GM21723 (cell line): ENCODE data around the gene CCDC171.
"Not testable (repeated sequence)": the region's sequence is repeated elsewhere in the genome, so short reads cannot be mapped to it uniquely, and the experiment has no call there.

Experiments used
- ATAC-seq: cut with Tn5 transposase; IDR thresholded peaks from one replicate; pipeline ENCODE4 v1.9.1; 2021; ENCODE audit warnings: mild to moderate bottlenecking, moderate library complexity; ENCODE audit not compliant: unreplicated experiment

The CCDC171 gene

GRCh38 chr9:15746905-15747304, 194.1 kb downstream of the CCDC171 start:
- ATAC-seq, result no peak

DNA sequence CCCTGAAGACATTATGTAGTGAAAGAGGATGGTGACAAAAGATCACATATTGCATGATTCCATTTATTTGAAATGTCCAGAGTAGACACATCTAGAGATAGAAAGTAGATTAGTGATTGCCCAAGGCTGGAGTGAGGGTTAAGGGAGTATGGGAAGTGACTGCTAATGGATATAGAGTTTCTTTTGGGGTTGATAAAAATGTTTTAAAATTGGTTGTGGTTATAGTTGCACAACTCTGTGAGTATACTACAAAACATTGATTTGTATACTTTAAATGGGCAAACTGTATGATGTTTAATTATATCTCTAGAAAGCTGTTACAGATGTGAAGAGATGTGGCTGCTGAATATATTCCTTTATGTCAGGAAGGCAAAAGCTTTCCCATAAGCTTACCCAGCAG, 202.8 kb downstream of the CCDC171 start:
- no peak for ATAC-seq

- ATAC-seq, result no peak
Measured at GRCh38 chr9:15761551-15761950, 208.7 kb downstream of the CCDC171 start.

DNA sequence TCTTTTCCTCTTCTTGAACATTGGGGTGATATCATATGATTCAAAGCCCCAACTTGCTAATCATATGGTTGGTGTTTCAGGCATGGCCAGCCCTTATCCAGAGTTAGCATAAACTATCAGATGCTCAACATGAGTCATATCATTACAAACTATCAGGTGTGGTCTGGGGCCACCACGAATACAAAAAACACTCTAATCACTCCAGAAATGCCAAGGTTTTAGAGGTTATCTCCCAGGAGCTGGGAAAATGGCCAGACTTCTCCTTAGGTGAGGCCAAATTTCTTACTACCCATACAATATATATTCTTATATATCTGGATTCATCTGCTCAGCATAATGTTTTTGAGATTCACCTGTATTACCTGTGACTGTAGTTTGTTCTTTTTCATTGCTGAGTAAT, 210.5 kb downstream of the CCDC171 start:
- ATAC-seq, result no peak

- no peak for ATAC-seq
Measured at GRCh38 chr9:15764131-15764530, 211.3 kb downstream of the CCDC171 start.

DNA sequence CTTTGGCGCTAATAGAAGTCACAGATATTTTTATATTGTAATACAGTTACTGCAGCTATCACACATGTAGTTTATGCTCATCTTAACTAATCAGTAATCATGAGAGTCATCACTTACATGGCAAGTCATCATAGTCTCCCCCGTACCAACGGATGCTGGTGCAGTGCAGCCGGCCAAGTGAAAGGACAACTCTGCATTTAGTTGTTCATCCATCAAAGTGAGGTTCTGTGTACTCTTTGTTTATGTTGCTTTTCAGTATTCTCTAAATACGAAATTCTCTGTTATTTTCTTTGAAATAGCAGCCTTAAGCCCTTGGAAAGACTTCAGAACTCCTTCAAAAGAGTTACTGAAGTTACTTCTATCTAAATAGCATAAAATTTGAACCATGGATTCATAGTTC, 216.7 kb downstream of the CCDC171 start:
- no peak for ATAC-seq

DNA sequence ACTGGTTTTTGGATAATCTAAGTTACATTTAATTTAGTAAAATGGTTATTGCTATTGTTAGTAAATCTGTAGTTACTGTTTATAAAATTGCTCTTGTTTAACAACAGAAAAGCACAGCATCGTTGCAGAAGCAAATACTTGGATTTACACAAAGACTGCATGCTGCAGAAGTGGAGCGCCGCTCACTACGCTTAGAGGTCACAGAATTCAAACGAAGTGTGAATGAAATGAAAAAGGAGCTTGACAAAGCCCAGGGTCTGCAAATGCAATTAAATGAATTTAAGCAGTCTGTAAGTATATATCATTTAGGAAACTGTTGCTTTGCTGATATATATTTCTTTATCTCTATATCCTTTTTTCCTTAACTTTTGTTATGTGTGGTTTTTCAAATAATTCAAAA, 226.0 kb downstream of the CCDC171 start:
- no peak for ATAC-seq

DNA sequence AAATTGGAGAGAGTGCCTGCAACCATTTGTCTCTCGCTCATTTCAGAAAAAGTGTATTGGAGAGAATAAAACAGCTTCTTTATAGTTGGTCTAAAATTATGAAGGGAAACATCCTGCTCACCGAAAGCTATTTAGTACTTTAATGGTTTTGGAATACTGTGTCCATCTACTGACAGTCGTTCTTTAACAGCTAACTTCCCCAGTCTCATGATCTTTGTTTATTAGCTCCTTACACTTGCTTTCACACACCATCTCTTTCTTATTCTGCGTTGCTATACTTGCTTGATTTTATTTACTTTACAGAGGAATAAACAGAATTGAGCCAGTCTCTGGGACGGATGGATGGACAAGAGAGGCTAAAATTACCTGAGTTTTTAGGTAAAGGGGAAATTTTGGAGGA, 229.3 kb downstream of the CCDC171 start:
- ATAC-seq, result no peak

GRCh38 chr9:15785584-15785983, 232.7 kb downstream of the CCDC171 start:
- ATAC-seq, result no peak

GRCh38 chr9:15786616-15787015, 233.8 kb downstream of the CCDC171 start:
- no peak for ATAC-seq

DNA sequence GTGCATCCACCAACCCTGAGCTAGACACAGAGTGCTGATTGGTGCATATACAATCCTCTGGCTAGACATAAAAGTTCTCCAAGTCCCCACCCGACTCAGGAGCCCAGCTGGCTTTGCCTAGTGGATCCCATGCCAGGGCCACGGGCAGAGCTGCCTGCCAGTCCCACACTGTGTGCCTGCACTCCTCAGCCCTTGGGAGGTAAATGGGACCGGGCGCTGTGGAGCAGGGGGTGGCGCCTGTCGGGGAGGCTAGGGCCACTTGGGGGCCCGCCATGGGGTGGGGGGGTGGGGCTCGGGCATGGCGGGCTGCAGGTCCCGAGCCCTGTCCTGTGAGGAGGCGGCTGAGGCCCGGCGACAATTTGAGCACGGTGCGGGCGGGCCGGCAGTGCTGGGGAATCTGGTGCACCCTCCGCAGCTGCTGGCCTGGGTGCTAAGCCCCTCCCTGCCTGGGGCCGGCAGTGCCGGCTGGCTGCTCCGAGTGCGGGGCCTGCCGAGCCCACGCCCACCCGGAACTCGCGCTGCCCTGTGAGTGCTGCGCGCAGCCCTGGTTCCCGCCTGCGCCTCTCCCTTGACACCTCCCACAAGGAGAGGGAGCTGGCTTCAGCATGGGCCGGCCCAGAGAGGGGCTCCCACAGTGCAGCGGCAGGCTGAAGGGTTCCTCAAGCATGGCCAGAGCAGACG, 257.5 kb downstream of the CCDC171 start:
- not testable (repeated sequence) for ATAC-seq

GRCh38 chr9:15813076-15813475, 260.2 kb downstream of the CCDC171 start:
- ATAC-seq, result no peak

GRCh38 chr9:15824310-15824709, 271.5 kb downstream of the CCDC171 start:
- no peak for ATAC-seq

DNA sequence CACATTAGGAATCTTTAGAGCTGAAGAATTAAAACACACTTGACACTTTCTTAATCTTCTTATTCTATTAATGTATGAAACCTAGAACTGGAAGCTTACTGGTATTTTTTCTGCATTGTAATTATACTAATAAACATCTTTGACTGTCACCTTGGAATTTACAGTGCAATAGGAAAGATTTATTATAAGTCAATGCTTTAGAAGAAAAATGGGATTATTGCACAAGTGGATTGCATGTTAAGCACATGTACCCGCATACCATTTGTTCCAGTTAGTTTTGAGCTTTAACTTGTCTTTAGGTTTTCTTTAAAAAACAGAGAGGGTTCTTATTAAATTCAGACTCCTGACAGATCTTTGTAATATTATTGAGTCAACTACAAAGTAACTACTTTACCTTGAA, 278.5 kb downstream of the CCDC171 start:
- no peak for ATAC-seq

GRCh38 chr9:15834541-15834940, 281.7 kb downstream of the CCDC171 start:
- no peak for ATAC-seq

DNA sequence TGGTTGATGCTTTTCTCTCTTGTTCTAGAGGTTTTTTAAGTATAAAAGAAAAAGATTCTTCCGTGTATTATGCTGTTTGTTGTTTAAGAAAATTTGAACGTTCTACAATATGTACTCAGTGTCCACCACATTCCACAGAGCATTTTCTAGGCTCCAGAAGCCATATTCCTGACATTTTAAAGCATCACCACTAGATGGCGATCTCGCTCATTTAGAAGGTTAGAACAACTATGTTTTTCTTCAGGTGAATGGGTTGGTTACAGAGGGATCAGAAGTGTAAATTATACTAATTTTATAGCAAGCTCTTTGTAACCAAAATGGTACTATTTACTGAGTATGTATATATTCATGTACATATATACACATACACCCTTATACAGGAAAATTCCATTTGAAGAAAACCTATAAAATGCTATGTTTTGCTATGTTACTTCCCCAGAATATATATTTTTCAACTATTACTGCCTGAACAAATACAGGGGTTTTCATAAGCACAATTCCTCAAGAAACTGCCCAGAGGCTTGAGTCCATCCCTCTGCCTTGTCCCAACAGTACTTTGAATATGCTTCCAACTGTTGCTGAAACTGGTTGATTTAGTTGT, 284.3 kb downstream of the CCDC171 start:
- ATAC-seq, result peak; percentile 93

DNA sequence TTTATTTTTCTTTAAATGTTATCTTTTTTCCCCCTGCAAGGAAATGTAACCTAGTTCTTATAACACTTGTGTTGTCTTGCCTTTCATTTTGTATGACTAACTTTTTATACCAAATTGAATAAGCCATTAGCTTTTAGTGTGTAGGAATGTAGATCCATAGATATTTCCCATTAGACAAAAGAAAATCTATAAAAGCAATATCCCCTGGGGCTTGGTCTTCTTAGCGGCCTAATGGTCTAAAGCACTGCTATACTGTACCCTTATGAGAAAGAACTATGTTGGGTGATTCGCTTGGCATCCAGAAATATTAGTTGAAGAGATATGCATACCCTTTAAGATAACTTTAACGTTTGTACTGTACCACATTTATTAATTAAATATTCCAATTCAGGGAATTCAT, 289.2 kb downstream of the CCDC171 start:
- ATAC-seq, result no peak

DNA sequence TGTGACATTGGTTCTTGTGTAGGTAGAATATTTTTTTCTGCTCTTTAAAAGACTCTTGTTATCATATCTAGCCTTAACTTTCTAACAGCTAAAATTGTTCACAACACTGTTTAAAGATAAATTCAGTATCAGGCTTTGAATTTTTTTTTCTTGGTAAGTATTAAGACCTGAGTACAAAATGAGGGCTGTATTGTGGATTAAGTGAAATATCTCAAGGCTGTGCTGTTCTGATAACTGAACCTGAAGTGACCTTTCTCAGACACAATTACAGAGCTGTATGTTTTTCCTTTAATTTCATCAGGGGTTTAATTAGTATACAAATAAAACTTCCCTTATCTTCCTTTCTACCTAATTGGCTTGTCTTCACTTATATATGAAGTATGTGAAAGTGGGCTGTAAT, 290.5 kb downstream of the CCDC171 start:
- ATAC-seq, result no peak

- ATAC-seq, result no peak
Measured at GRCh38 chr9:15843931-15844330, 291.1 kb downstream of the CCDC171 start.

DNA sequence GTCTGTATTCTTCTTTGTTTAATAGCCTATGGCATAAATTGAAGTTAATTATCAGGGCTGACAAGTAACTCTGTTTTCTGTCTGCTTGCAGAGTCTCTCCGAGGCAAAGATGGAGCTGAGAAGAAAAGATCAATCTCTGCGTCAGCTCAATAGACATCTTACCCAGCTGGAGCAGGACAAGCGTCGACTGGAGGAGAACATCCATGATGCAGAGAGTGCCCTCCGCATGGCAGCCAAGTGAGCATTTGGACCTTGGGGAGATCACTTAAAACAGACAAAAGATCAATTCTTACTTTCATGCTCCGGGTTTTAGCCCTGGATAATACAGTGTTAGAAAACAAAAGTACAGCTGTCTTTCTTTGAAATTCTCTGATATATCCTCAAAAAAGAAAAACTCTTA, 293.8 kb downstream of the CCDC171 start:
- no peak for ATAC-seq

DNA sequence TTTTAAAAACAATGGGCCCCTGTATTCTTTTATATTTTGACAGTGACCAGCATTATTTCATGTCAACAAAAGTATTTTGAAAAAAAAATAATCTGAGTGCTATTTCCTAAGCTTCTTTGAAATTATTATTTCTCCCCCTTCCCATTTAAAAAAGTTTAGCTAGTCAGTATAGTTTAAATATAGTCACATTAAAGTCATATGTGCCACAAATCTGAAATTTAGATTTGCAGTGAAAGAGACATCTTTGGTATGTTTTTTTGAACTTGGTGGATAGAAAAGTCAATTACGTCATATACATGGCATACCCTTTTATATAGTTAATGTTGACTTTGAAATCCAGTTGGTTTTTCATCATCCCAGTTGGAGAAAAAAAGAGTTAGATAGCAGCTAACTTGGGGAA, 297.0 kb downstream of the CCDC171 start:
- no peak for ATAC-seq

- ATAC-seq, result no peak
Measured at GRCh38 chr9:15851766-15852165, 298.9 kb downstream of the CCDC171 start.

DNA sequence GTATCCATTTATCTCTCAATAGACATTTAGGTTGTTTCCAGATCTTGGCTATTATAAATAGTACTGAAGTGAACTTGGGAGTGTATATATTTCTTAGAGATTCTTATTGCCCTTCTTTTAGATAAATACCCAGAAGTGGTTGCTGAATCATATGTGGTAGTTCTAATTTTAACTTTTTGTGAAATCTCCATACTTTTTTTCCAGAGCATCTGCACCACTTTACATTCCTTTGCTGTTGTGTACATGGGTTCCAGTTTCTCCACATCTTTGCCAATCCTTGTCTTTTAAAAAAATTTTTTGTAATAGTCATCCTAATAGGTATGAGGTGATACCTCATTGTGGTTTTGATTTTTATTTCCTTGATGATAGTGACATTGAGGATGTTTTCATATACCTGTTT, 303.7 kb downstream of the CCDC171 start:
- ATAC-seq, result no peak
